ENCODE results near the gene AP3D1. TPM values are rescaled to one million over a fixed set of nuclear protein-coding genes. Genes with fewer than 3 reads are reported as not detected.

The AP3D1 gene
- total RNA-seq, 2 experiments from 2014 or later, result 41.8 to 41.9 TPM

DNA sequence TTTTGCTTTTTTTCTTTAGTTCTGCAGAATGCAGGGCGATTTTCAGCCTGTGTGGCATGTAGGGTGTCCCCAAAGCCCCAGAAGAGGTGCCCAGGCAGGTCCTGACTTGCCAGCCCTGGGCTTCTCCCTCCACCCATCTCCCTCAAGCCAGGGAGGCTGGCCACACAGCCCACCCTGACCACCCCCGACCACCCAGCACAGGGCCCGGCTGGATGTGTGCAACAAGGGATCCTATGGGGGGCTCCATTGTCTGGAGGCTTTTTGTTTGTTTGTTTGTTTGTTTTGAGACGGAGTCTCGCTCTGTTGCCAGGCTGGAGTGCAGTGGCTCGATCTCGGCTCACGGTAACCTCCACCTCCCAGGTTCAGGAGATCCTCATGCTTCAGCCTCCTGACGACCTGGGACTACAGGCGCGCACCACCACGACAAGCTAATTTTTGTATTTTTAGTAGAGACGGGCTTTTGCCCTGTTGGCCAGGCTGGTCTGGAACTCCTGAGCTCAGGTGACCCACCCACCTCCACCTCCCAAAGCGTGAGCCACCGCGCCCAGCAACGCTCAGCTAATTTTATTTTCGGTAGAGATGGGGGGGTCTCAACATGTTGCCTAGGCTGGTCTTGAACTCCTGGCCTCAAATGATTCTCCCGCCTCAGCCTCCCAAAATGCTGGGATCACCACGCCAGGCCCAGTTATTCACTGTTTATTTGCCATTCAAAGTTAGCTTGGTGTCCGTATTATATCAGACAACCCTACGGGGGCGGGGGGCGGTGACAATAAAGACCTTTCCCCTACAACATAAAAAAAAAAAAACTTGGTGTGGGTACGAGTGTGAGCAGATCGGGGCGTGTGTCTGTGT is 92.6 kb downstream of the AP3D1 start:
- Histone ChIP-seq H3K36me3 (ENCODE audit: insufficient read depth, low read length) (no peaks in the 10 kb centered on the region), H3K4me3 (ENCODE audit: low read length) (no peak overlapping the region), H3K4me1 (ENCODE audit: insufficient read depth, low read length) (peaks cover 84% of the 10 kb centered on the region), H3K27me3 (ENCODE audit: control insufficient read depth in 1 of 2, insufficient read depth in 2 of 2, low read length in 2 of 2) (no peaks in the 10 kb centered on the region), H3K9me3 (ENCODE audit: control insufficient read depth in 1 of 2, insufficient read depth in 1 of 2, low read length in 2 of 2) (no peaks in the 10 kb centered on the region), H3K27ac (ENCODE audit: low read depth in 1 of 2, low read length in 2 of 2) (peak overlapping the region; percentile 83 to 97)
- intact Hi-C loops (cut with DNase I, micrococcal nuclease), result no loop called here
- POLR2A ChIA-PET, result interaction anchor here (0.9 to 1.5 kb wide), 4 partner anchors 12 to 29 kb away, joined by 3 to 4 read pairs (median 4); no protein-coding TSS in a partner anchor
- Mint-ChIP-seq H3K9me3 (no peaks in the 10 kb centered on the region), H3K27me3 (no peaks in the 10 kb centered on the region), H3K27ac (peak overlapping the region; percentile 84), H3K4me3 (peak overlapping the region; percentile 67), H3K4me1 (ENCODE audit: low read depth) (peaks cover 55% of the 10 kb centered on the region), H3K36me3 (ENCODE audit: low read depth) (peaks cover 4% of the 10 kb centered on the region)
- CTCF ChIA-PET, result interaction anchor here (0.6 to 1.1 kb wide), 2 partner anchors 17 to 37 kb away, joined by 3 to 4 read pairs; no protein-coding TSS in a partner anchor
- no peak for ATAC-seq (ENCODE audit: poor library complexity)
- no peak for DNase-seq
- TF ChIP-seq, protein P1, sequence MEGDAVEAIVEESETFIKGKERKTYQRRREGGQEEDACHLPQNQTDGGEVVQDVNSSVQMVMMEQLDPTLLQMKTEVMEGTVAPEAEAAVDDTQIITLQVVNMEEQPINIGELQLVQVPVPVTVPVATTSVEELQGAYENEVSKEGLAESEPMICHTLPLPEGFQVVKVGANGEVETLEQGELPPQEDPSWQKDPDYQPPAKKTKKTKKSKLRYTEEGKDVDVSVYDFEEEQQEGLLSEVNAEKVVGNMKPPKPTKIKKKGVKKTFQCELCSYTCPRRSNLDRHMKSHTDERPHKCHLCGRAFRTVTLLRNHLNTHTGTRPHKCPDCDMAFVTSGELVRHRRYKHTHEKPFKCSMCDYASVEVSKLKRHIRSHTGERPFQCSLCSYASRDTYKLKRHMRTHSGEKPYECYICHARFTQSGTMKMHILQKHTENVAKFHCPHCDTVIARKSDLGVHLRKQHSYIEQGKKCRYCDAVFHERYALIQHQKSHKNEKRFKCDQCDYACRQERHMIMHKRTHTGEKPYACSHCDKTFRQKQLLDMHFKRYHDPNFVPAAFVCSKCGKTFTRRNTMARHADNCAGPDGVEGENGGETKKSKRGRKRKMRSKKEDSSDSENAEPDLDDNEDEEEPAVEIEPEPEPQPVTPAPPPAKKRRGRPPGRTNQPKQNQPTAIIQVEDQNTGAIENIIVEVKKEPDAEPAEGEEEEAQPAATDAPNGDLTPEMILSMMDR (IDR thresholded peaks at IDR 0.05), result no peak

DNA sequence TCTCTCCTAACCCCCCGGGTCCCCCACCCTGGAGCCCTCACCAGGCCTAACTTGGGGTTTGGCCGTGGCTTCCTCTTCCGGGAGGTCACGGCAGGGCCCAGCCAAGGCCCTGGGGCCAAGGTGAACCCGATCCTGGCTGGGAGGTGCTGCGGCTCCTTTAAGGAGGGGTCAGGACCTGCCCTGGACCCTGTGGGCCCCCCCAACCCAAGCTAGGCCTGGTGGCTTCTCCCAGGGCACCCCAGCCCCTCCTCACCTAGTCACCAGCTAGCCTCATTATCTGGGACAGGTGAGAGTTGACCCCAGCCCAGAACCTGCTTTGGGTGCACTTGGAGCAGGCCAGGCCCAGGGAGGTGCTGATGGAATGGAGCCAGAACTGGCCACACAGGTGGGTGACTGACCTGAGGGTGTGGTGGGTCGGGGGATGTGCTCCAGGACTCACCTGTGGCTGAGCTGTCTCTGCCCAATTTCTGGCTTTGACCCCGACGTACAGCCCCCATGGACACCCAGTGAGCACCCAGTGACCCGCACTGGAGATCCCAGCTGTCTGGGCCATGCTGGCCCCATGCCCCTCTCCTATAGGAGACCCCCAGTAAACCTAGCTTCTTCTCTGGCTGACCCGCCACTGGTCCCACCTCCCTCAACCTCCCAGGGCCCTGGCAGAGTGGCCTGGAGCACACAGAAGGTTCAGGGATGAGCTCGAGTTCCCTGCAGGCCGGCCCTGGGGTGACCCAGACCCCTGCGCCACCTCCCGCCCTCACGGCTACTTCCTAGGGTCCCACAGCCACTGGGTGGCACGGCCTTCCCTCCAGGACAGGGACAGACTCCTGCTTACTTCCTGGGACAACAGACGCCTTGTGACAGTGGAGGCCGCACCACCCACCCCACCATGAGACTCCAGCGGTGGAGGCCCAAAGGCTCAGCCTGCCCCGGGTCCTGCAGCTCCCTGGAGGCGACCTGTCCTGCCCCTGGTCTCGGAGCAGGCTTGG is 93.6 kb downstream of the AP3D1 start:
- Histone ChIP-seq H3K9me3 (ENCODE audit: control insufficient read depth in 1 of 2, insufficient read depth in 1 of 2, low read length in 2 of 2) (no peaks in the 10 kb centered on the region), H3K4me3 (ENCODE audit: low read length) (no peak overlapping the region), H3K27me3 (ENCODE audit: control insufficient read depth in 1 of 2, insufficient read depth in 2 of 2, low read length in 2 of 2) (no peaks in the 10 kb centered on the region), H3K27ac (ENCODE audit: low read depth in 1 of 2, low read length in 2 of 2) (peak overlapping the region; percentile 73 to 83), H3K4me1 (ENCODE audit: insufficient read depth, low read length) (peaks cover 83% of the 10 kb centered on the region), H3K36me3 (ENCODE audit: insufficient read depth, low read length) (no peaks in the 10 kb centered on the region)
- intact Hi-C loops (cut with DNase I, micrococcal nuclease), result no loop called here
- ATAC-seq (ENCODE audit: poor library complexity) (no peak), DNase-seq (no peak)
- TF ChIP-seq, protein P1 (IDR thresholded peaks at IDR 0.05), result no peak
- Mint-ChIP-seq H3K4me1 (ENCODE audit: low read depth) (peaks cover 54% of the 10 kb centered on the region), H3K27me3 (no peaks in the 10 kb centered on the region), H3K4me3 (peak overlapping the region; percentile 67), H3K9me3 (no peaks in the 10 kb centered on the region), H3K27ac (peak overlapping the region; percentile 84), H3K36me3 (ENCODE audit: low read depth) (peaks cover 4% of the 10 kb centered on the region)
- ChIA-PET POLR2A (interaction anchor here (0.6 to 1.5 kb wide), 4 partner anchors 16 to 30 kb away, joined by 3 to 4 read pairs (median 3); no protein-coding TSS in a partner anchor), CTCF (interaction anchor here (0.6 to 1.1 kb wide), 2 partner anchors 18 to 38 kb away, joined by 3 to 4 read pairs; no protein-coding TSS in a partner anchor)

DNA sequence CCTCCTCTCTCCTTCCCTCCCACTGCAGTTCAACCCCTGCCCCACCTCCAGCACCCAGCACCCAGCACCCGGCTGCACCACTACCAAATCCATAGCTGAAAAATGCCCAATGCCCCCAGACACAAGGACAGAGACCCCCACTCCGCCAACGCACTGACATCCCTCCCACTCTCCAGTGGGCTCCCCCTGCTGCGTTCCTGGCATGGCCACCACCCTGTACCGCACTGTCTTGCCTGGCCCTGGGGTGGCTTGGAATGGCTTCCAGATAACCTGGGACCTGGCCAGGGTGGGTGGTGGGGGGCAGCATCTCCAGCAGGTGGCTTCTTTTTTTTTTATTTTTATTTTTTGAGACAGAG is 94.6 kb downstream of the AP3D1 start:
- Histone ChIP-seq H3K4me3 (ENCODE audit: low read length) (peak overlapping the region; percentile 32), H3K4me1 (ENCODE audit: insufficient read depth, low read length) (peaks cover 83% of the 10 kb centered on the region), H3K27me3 (ENCODE audit: control insufficient read depth in 1 of 2, insufficient read depth in 2 of 2, low read length in 2 of 2) (no peaks in the 10 kb centered on the region), H3K9me3 (ENCODE audit: control insufficient read depth in 1 of 2, insufficient read depth in 1 of 2, low read length in 2 of 2) (no peaks in the 10 kb centered on the region), H3K36me3 (ENCODE audit: insufficient read depth, low read length) (no peaks in the 10 kb centered on the region), H3K27ac (ENCODE audit: low read depth in 1 of 2, low read length in 2 of 2) (peak overlapping the region; percentile 73 to 83)
- peak overlapping the region; percentile 66 for H3K4me3 Mint-ChIP-seq
- TF ChIP-seq, protein P1 (IDR thresholded peaks at IDR 0.05), result no peak
- H3K27ac Mint-ChIP-seq, result peak overlapping the region; percentile 84
- ATAC-seq (ENCODE audit: poor library complexity), result no peak
- intact Hi-C loops (cut with DNase I, micrococcal nuclease), result no loop called here
- POLR2A ChIA-PET, result interaction anchor here (0.5 to 1.1 kb wide), 5 partner anchors 15 to 40 kb away, joined by 3 read pairs; partner anchors contain the start of gene MOB3A
- H3K36me3 Mint-ChIP-seq (ENCODE audit: low read depth), result peaks cover 4% of the 10 kb centered on the region
- H3K4me1 Mint-ChIP-seq (ENCODE audit: low read depth), result peaks cover 54% of the 10 kb centered on the region
- no peaks in the 10 kb centered on the region for H3K9me3 Mint-ChIP-seq
- no peak for DNase-seq
- H3K27me3 Mint-ChIP-seq, result no peaks in the 10 kb centered on the region
- CTCF ChIA-PET, result no interaction called here
